Measurements from ENCODE around the gene GLYR1. TPM values are rescaled to one million over a fixed set of nuclear protein-coding genes. Genes with fewer than 3 reads are reported as not detected.

GLYR1 gene
- total and polyA plus RNA-seq, 4 donors = 18.1 to 50.2 (median 40.6) TPM

DNA sequence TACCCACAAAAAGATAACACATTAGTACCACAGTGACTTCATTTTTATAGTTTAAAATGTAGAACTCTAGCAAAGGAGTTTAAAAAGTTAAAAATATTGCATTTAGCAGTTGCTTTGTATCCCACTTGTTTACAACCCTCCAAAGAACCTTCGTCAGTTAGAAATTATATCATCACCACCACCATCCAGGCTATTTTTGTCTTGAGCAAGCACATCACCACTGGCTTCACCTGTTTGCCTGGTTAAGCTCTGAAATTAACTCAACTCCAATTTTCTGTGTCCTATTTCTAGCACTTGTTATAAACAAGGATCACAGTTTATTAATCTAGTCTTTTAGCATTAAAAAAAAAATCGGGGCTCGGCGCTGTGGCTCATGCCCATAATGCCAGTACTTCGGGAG is 6.1 kb downstream of the GLYR1 start:
- TF ChIP-seq, protein P1, sequence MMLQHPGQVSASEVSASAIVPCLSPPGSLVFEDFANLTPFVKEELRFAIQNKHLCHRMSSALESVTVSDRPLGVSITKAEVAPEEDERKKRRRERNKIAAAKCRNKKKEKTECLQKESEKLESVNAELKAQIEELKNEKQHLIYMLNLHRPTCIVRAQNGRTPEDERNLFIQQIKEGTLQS (IDR thresholded peaks at IDR 0.05) = no peak
- no peak for TF ChIP-seq JUND (IDR thresholded peaks at IDR 0.05)
- no peak for TF ChIP-seq RAD21 (IDR thresholded peaks at IDR 0.05)
- TF ChIP-seq FOXA2 (IDR thresholded peaks at IDR 0.05) = no peak
- DNase-seq (ENCODE audit: low spot score) = no peak
- H3K9ac ChIP-seq (ENCODE audit: low read depth in 1 of 2, low read length in 2 of 2) = no peak overlapping the region
- H3K36me3 ChIP-seq (ENCODE audit: control insufficient read depth in 4 of 4, insufficient read depth in 3 of 4, low read depth in 1 of 4, low read length in 3 of 4) = peaks cover 11 to 64% (median 39%) of the 10 kb centered on the region in 4 donors
- H3K9me3 ChIP-seq (ENCODE audit: control insufficient read depth in 4 of 4, low read length in 3 of 4) = no peaks in the 10 kb centered on the region
- WGBS = 77% methylated on average over 5 of the region's 5 CpGs
- H3K4me3 ChIP-seq (ENCODE audit: low read depth in 1 of 3, low read length in 3 of 3) = no peak overlapping the region
- peaks cover 0 to 9% (median 7%) of the 10 kb centered on the region in 4 donors for H3K4me1 ChIP-seq (ENCODE audit: control insufficient read depth in 4 of 4, insufficient read depth in 4 of 4, low read length in 3 of 4)
- no peak overlapping the region for H3K27ac ChIP-seq (ENCODE audit: low read depth in 1 of 2, low read length in 2 of 2)
- H3K27me3 ChIP-seq (ENCODE audit: control insufficient read depth in 4 of 4, insufficient read depth in 4 of 4, low read length in 3 of 4) = no peaks in the 10 kb centered on the region

DNA sequence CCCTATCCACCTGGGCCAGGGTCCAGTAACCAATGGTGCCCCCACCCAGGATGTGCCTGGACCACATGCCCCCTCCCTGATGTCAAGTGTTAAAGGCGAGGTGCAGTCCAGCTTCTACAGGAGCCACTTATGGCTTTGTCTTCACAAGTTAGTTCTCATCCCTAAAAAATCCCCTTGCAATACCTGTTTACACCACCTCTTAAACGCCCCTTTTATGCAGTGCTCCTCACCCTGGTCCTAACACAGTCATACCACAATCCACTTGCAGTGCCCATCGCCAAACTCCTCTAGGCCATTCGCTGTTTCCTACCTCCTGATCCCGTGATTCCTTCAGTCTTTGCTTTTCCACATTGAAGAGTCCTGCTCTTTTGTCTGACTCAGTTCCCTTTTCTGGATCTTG is 7.1 kb downstream of the GLYR1 start:
- Histone ChIP-seq H3K4me1 (ENCODE audit: control insufficient read depth in 4 of 4, insufficient read depth in 4 of 4, low read length in 3 of 4) (no peaks in the 10 kb centered on the region), H3K27me3 (ENCODE audit: control insufficient read depth in 4 of 4, insufficient read depth in 4 of 4, low read length in 3 of 4) (no peaks in the 10 kb centered on the region), H3K9me3 (ENCODE audit: control insufficient read depth in 4 of 4, low read length in 3 of 4) (no peaks in the 10 kb centered on the region), H3K9ac (ENCODE audit: low read depth in 1 of 2, low read length in 2 of 2) (no peak overlapping the region), H3K36me3 (ENCODE audit: control insufficient read depth in 4 of 4, insufficient read depth in 3 of 4, low read depth in 1 of 4, low read length in 3 of 4) (peaks cover 11 to 63% (median 39%) of the 10 kb centered on the region in 4 donors), H3K4me3 (ENCODE audit: low read depth in 1 of 3, low read length in 3 of 3) (no peak overlapping the region), H3K27ac (ENCODE audit: low read depth in 1 of 2, low read length in 2 of 2) (no peak overlapping the region)
- TF ChIP-seq HNF4G (IDR thresholded peaks at IDR 0.05) (no peak), SP1 (IDR thresholded peaks at IDR 0.05) (no peak), GABPA (IDR thresholded peaks at IDR 0.05 in 1 of 2, conservative IDR thresholded peaks at IDR 0.05 in 1 of 2) (no peak), RAD21 (IDR thresholded peaks at IDR 0.05) (no peak), HNF4A (conservative IDR thresholded peaks at IDR 0.05) (no peak), JUND (IDR thresholded peaks at IDR 0.05) (no peak), NR2F2 (IDR thresholded peaks at IDR 0.05) (no peak)
- TF ChIP-seq, protein P1 (IDR thresholded peaks at IDR 0.05) = no peak
- TF ChIP-seq, protein P2, sequence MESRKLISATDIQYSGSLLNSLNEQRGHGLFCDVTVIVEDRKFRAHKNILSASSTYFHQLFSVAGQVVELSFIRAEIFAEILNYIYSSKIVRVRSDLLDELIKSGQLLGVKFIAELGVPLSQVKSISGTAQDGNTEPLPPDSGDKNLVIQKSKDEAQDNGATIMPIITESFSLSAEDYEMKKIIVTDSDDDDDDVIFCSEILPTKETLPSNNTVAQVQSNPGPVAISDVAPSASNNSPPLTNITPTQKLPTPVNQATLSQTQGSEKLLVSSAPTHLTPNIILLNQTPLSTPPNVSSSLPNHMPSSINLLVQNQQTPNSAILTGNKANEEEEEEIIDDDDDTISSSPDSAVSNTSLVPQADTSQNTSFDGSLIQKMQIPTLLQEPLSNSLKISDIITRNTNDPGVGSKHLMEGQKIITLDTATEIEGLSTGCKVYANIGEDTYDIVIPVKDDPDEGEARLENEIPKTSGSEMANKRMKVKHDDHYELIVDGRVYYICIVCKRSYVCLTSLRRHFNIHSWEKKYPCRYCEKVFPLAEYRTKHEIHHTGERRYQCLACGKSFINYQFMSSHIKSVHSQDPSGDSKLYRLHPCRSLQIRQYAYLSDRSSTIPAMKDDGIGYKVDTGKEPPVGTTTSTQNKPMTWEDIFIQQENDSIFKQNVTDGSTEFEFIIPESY (IDR thresholded peaks at IDR 0.05) = no peak
- TF ChIP-seq, protein P3, sequence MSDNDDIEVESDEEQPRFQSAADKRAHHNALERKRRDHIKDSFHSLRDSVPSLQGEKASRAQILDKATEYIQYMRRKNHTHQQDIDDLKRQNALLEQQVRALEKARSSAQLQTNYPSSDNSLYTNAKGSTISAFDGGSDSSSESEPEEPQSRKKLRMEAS (IDR thresholded peaks at IDR 0.05) = no peak
- WGBS = 96% methylated on average over 5 of the region's 5 CpGs
- no peak for DNase-seq (ENCODE audit: low spot score)

DNA sequence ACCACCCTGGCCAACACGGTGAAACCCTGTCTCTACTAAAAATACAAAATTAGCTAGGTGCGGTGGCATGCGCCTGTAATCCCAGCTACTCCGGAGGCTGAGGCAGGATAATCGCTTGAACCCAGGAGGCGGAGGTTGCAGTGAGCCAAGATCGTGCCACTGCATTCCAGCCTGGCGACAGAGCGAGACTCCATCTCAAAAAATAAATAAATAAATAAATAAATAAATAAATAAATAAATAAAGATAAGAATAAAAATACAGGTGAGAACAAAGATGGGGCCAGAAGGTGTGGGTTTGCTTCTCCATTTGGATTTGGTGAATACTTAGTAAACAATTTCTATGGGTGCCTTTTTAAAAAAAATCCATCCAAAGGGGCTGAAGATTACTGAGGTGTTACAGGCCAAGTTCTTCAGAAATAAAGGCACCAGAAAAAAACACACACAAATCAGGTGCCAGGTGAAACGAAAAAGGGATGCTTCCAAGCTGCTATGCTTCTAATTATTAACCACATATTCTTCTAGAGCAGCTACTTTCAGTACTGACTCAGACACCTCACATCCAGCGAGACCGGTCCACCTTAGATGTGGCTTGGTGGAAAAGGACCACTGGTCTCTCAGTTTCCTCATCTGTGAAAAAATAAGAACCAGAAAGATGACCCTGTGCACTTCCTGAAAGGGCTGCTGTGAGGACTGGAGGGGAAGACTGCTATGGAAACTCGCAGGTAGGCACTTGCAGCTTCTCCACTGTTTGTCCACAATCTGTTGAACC is 9.2 kb downstream of the GLYR1 start:
- Histone ChIP-seq H3K27me3 (ENCODE audit: control insufficient read depth in 4 of 4, insufficient read depth in 4 of 4, low read length in 3 of 4) (no peaks in the 10 kb centered on the region), H3K4me1 (ENCODE audit: control insufficient read depth in 4 of 4, insufficient read depth in 4 of 4, low read length in 3 of 4) (no peaks in the 10 kb centered on the region), H3K4me3 (ENCODE audit: low read depth in 1 of 3, low read length in 3 of 3) (no peak overlapping the region), H3K36me3 (ENCODE audit: control insufficient read depth in 4 of 4, insufficient read depth in 3 of 4, low read depth in 1 of 4, low read length in 3 of 4) (peaks cover 10 to 54% (median 29%) of the 10 kb centered on the region in 4 donors), H3K27ac (ENCODE audit: low read depth in 1 of 2, low read length in 2 of 2) (no peak overlapping the region), H3K9me3 (ENCODE audit: control insufficient read depth in 4 of 4, low read length in 3 of 4) (no peaks in the 10 kb centered on the region), H3K9ac (ENCODE audit: low read depth in 1 of 2, low read length in 2 of 2) (no peak overlapping the region)
- DNase-seq (ENCODE audit: low spot score) = no peak
- no peak for TF ChIP-seq FOXA1 (IDR thresholded peaks at IDR 0.05)
- TF ChIP-seq RAD21 (IDR thresholded peaks at IDR 0.05) = no peak
- TF ChIP-seq SP1 (IDR thresholded peaks at IDR 0.05) = no peak
- no peak for TF ChIP-seq FOXA2 (IDR thresholded peaks at IDR 0.05)
- TF ChIP-seq, protein P3 (IDR thresholded peaks at IDR 0.05) = no peak
- TF ChIP-seq, protein P2 (IDR thresholded peaks at IDR 0.05) = no peak
- no peak for TF ChIP-seq GABPA (IDR thresholded peaks at IDR 0.05 in 1 of 2, conservative IDR thresholded peaks at IDR 0.05 in 1 of 2)
- TF ChIP-seq HNF4A (conservative IDR thresholded peaks at IDR 0.05) = no peak
- no peak for TF ChIP-seq NR2F2 (IDR thresholded peaks at IDR 0.05)
- TF ChIP-seq TAF1 (conservative IDR thresholded peaks at IDR 0.05) = no peak
- TF ChIP-seq JUND (IDR thresholded peaks at IDR 0.05) = no peak
- TF ChIP-seq, protein P1 (IDR thresholded peaks at IDR 0.05) = no peak
- no peak for TF ChIP-seq HNF4G (IDR thresholded peaks at IDR 0.05)
- TF ChIP-seq, protein P4, sequence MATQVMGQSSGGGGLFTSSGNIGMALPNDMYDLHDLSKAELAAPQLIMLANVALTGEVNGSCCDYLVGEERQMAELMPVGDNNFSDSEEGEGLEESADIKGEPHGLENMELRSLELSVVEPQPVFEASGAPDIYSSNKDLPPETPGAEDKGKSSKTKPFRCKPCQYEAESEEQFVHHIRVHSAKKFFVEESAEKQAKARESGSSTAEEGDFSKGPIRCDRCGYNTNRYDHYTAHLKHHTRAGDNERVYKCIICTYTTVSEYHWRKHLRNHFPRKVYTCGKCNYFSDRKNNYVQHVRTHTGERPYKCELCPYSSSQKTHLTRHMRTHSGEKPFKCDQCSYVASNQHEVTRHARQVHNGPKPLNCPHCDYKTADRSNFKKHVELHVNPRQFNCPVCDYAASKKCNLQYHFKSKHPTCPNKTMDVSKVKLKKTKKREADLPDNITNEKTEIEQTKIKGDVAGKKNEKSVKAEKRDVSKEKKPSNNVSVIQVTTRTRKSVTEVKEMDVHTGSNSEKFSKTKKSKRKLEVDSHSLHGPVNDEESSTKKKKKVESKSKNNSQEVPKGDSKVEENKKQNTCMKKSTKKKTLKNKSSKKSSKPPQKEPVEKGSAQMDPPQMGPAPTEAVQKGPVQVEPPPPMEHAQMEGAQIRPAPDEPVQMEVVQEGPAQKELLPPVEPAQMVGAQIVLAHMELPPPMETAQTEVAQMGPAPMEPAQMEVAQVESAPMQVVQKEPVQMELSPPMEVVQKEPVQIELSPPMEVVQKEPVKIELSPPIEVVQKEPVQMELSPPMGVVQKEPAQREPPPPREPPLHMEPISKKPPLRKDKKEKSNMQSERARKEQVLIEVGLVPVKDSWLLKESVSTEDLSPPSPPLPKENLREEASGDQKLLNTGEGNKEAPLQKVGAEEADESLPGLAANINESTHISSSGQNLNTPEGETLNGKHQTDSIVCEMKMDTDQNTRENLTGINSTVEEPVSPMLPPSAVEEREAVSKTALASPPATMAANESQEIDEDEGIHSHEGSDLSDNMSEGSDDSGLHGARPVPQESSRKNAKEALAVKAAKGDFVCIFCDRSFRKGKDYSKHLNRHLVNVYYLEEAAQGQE (IDR thresholded peaks at IDR 0.05) = no peak
- whole genome bisulfite sequencing = 90% methylated on average over 13 of the region's 13 CpGs
